ENCODE results near the gene MYCN. TPM values are rescaled to one million over a fixed set of nuclear protein-coding genes. Genes with fewer than 3 reads are reported as not detected.
"Not testable (repeated sequence)": the region's sequence is repeated elsewhere in the genome, so short reads cannot be mapped to it uniquely, and the experiment has no call there.

Gene MYCN
- total RNA-seq, 1 experiment from 2014 or later = 8.7 TPM

DNA sequence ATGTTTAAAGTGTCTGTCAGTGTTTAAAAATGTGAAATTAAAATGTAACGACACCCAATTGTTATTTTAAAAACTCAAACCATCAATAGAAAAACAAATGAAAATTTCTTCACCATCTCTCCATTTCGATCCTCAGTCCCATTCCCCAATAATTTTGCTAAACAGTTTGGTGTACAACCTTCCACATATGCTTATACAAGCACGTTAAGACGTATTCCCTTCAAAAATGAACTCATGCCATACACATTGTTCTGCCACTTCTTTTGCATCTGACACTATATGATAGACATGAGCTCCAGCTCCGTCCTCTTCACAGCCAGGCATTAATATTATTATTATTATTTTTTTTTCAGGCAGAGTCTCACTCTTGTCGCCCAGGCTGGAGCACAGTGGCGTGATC is 14.1 kb upstream of the MYCN start:
- CTCF ChIA-PET = no interaction called here
- BruUV-seq (replicated peaks) = no TSS peak
- no peak overlapping the region for H3K4me3 Mint-ChIP-seq (ENCODE audit: low read depth, unreplicated experiment)
- intact Hi-C loops (cut with micrococcal nuclease; ENCODE audit: unreplicated experiment) = loop anchor here (5.0 kb wide), 1 partner anchor 576 kb away; no protein-coding TSS in a partner anchor
- TF ChIP-seq, protein P1, sequence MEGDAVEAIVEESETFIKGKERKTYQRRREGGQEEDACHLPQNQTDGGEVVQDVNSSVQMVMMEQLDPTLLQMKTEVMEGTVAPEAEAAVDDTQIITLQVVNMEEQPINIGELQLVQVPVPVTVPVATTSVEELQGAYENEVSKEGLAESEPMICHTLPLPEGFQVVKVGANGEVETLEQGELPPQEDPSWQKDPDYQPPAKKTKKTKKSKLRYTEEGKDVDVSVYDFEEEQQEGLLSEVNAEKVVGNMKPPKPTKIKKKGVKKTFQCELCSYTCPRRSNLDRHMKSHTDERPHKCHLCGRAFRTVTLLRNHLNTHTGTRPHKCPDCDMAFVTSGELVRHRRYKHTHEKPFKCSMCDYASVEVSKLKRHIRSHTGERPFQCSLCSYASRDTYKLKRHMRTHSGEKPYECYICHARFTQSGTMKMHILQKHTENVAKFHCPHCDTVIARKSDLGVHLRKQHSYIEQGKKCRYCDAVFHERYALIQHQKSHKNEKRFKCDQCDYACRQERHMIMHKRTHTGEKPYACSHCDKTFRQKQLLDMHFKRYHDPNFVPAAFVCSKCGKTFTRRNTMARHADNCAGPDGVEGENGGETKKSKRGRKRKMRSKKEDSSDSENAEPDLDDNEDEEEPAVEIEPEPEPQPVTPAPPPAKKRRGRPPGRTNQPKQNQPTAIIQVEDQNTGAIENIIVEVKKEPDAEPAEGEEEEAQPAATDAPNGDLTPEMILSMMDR (IDR thresholded peaks at IDR 0.05; ENCODE audit: unreplicated experiment) = no peak
- H3K9me3 Mint-ChIP-seq (ENCODE audit: low read depth, unreplicated experiment) = no peaks in the 10 kb centered on the region
- H3K27me3 Mint-ChIP-seq (ENCODE audit: unreplicated experiment) = peaks cover 30% of the 10 kb centered on the region
- no peaks in the 10 kb centered on the region for H3K36me3 Mint-ChIP-seq (ENCODE audit: insufficient read depth, unreplicated experiment)
- no peaks in the 10 kb centered on the region for H3K4me1 Mint-ChIP-seq (ENCODE audit: low read depth, unreplicated experiment)
- DNase-seq = no peak
- no peak overlapping the region for H3K27ac Mint-ChIP-seq (ENCODE audit: unreplicated experiment)

DNA sequence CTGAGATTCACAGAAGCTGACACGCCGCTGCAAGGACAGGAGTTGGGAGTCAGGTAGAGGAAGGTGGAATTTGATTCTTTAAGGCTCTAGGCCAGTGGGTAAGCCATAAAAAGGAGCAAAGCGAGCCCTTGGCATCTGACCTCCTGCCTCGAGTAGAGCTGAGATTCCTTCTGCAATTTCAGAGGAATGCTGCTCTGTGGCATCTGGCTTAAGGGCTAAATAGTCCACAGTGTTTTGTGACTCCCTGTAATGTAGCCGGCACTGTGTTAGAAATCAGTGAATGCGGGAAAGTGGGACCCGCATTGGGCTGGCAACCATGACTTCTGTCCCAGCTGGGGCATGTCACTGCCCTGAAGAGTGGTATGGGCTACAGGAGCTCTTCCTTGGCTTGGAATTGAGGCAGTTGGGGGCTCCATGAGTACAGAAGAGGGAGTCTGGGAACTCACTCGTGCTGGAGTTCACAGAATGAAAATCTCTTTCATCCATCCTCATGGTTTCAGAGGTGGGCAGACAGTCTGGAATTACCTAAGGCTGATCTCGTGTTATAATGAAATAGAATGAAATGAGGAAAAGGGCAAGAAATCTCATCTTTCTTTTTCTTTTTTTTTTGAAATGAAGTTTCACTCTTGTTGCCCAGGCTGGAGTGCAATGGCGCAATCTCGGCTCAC is 12.7 kb upstream of the MYCN start:
- H3K27ac Mint-ChIP-seq (ENCODE audit: unreplicated experiment) = no peak overlapping the region
- no peak for DNase-seq
- no TSS peak for BruUV-seq (replicated peaks)
- CTCF ChIA-PET = no interaction called here
- H3K4me1 Mint-ChIP-seq (ENCODE audit: low read depth, unreplicated experiment) = no peaks in the 10 kb centered on the region
- intact Hi-C loops (cut with micrococcal nuclease; ENCODE audit: unreplicated experiment) = loop anchor here (5.0 kb wide), 1 partner anchor 575 kb away; no protein-coding TSS in a partner anchor
- no peak overlapping the region for H3K4me3 Mint-ChIP-seq (ENCODE audit: low read depth, unreplicated experiment)
- H3K27me3 Mint-ChIP-seq (ENCODE audit: unreplicated experiment) = peaks cover 16% of the 10 kb centered on the region
- H3K36me3 Mint-ChIP-seq (ENCODE audit: insufficient read depth, unreplicated experiment) = no peaks in the 10 kb centered on the region
- H3K9me3 Mint-ChIP-seq (ENCODE audit: low read depth, unreplicated experiment) = no peaks in the 10 kb centered on the region
- TF ChIP-seq, protein P1 (IDR thresholded peaks at IDR 0.05; ENCODE audit: unreplicated experiment) = no peak

DNA sequence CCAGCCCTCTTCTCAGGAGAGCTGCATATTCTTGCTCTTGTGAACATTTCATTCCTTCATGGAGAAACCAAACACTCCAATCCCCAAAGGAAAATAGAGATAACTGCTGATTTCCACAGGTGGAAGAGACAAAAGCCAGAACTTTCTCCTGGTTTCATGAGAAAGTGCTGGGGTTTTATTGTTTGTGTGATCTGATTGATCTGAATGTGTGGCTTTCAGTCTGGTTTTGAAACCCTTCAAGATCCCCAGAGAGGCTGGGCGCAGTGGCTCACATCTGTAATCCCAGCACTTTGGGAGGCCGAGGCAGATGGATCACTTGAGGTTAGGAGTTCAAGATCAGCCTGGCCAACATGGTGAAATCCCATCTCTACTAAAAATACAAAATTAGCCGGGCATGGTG is 11.3 kb upstream of the MYCN start:
- H3K9me3 Mint-ChIP-seq (ENCODE audit: low read depth, unreplicated experiment); H3K4me3 Mint-ChIP-seq (ENCODE audit: low read depth, unreplicated experiment); H3K36me3 Mint-ChIP-seq (ENCODE audit: insufficient read depth, unreplicated experiment); BruUV-seq (replicated peaks); CTCF ChIA-PET; H3K27ac Mint-ChIP-seq (ENCODE audit: unreplicated experiment); H3K27me3 Mint-ChIP-seq (ENCODE audit: unreplicated experiment); H3K4me1 Mint-ChIP-seq (ENCODE audit: low read depth, unreplicated experiment); DNase-seq: not testable (repeated sequence)
- intact Hi-C loops (cut with micrococcal nuclease; ENCODE audit: unreplicated experiment) = loop anchor here (5.0 kb wide), 1 partner anchor 573 kb away; no protein-coding TSS in a partner anchor

DNA sequence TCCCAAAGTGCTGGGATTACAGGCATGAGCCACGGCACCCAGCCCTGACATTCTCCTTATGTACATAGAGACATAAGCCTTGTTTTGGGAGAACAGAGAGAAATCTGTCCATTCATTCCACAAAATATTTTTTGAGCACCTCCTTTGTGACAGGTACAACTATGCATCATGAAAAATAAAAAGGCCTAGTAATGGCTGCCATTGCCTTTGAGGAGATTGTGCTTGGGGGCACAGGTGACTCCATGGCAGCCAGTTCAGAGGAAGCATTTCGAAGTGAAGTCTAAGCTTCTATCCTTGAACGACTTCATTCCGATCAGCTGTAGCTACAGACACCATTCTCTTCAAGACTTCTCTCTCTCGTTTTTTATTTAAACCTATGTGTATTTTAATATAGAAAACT is 10.5 kb upstream of the MYCN start:
- H3K27ac Mint-ChIP-seq (ENCODE audit: unreplicated experiment) = no peak overlapping the region
- no peaks in the 10 kb centered on the region for H3K36me3 Mint-ChIP-seq (ENCODE audit: insufficient read depth, unreplicated experiment)
- H3K9me3 Mint-ChIP-seq (ENCODE audit: low read depth, unreplicated experiment) = no peaks in the 10 kb centered on the region
- peaks cover 9% of the 10 kb centered on the region for H3K27me3 Mint-ChIP-seq (ENCODE audit: unreplicated experiment)
- TF ChIP-seq, protein P1 (IDR thresholded peaks at IDR 0.05; ENCODE audit: unreplicated experiment) = no peak
- no TSS peak for BruUV-seq (replicated peaks)
- H3K4me3 Mint-ChIP-seq (ENCODE audit: low read depth, unreplicated experiment) = no peak overlapping the region
- no peaks in the 10 kb centered on the region for H3K4me1 Mint-ChIP-seq (ENCODE audit: low read depth, unreplicated experiment)
- DNase-seq = no peak
- CTCF ChIA-PET = no interaction called here
- intact Hi-C loops (cut with micrococcal nuclease; ENCODE audit: unreplicated experiment) = loop anchor here (5.0 kb wide), 1 partner anchor 572 kb away; no protein-coding TSS in a partner anchor

DNA sequence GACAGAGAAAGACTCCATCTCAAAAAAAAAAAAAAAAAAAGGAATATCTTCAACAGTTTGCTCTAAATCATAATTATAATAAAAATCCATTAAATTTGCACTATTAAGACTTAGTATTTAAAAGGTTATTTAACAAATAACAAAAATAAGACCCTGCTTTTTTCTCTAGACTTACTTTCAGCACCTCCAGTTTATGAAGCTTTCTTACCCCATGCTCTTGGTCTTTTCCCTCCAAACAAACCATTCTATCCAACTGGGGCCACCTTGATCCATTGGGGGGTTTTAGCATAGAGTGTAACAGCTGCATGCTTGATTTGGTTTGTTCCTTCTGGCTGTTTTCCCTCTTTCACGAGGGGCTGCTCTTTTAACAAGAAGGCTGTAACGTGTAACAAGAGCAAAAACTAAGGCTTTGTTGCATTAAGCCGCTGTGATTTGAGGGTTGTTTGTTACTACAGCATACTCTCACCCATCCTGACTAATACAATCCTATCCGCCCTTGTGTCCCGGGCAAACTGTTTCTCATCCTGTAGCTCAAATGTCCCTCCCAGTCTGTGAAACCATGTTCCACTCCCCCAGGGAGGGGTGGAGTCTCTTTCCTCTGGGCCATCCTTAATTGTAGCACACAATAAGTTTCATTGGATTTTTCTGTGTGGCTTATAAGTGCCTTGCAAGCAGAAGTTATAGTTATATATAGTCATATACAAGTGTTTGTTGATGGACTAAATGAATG is 9.6 kb upstream of the MYCN start:
- CTCF ChIA-PET = no interaction called here

More for the DNA sequence above, 9.6 kb upstream of the MYCN start:
- DNase-seq = no peak
- no TSS peak for BruUV-seq (replicated peaks)
- intact Hi-C loops (cut with micrococcal nuclease; ENCODE audit: unreplicated experiment) = no loop called here
- H3K4me1 Mint-ChIP-seq (ENCODE audit: low read depth, unreplicated experiment) = no peaks in the 10 kb centered on the region
- no peaks in the 10 kb centered on the region for H3K36me3 Mint-ChIP-seq (ENCODE audit: insufficient read depth, unreplicated experiment)
- H3K4me3 Mint-ChIP-seq (ENCODE audit: low read depth, unreplicated experiment) = no peak overlapping the region
- no peaks in the 10 kb centered on the region for H3K9me3 Mint-ChIP-seq (ENCODE audit: low read depth, unreplicated experiment)
- peaks cover 9% of the 10 kb centered on the region for H3K27me3 Mint-ChIP-seq (ENCODE audit: unreplicated experiment)
- TF ChIP-seq, protein P1 (IDR thresholded peaks at IDR 0.05; ENCODE audit: unreplicated experiment) = no peak
- H3K27ac Mint-ChIP-seq (ENCODE audit: unreplicated experiment) = no peak overlapping the region
